ENCODE measurements around the gene OPA1. TPM values are rescaled to one million over a fixed set of nuclear protein-coding genes. Genes with fewer than 3 reads are reported as not detected.
A peak's percentile ranks its signal among the peaks of the same experiment; 100 is the strongest.

Gene OPA1
- total and polyA plus RNA-seq, 2 of the 13 experiments (the other 11 are each of a cell fraction or from before 2014, with no cell fraction given) = 26.7 to 78.5 TPM

- TF ChIP-seq THAP9 (CRISPR knock-in tag; IDR thresholded peaks at IDR 0.05; ENCODE audit: borderline replicate concordance) = peak; percentile 55; the same call in 1 of the 2 replicates
- no peak for TF ChIP-seq CAMTA2 (CRISPR knock-in tag; IDR thresholded peaks at IDR 0.05; ENCODE audit: borderline replicate concordance)
- TF ChIP-seq ZNF225 (CRISPR knock-in tag; IDR thresholded peaks at IDR 0.05) = no peak; the same call in 1 of the 2 replicates
- TF ChIP-seq ZBTB7B (CRISPR knock-in tag; IDR thresholded peaks at IDR 0.05) = peak; percentile 97
- TF ChIP-seq HMGA1 (CRISPR knock-in tag; conservative IDR thresholded peaks at IDR 0.05) = no peak
- peak; percentile 85; the same call in 1 of the 2 replicates for TF ChIP-seq ZNF224 (CRISPR knock-in tag; IDR thresholded peaks at IDR 0.05)
- TF ChIP-seq MAFK (conservative IDR thresholded peaks at IDR 0.05 in 1 of 2, IDR thresholded peaks at IDR 0.05 in 1 of 2; ENCODE audit: low read length in 2 of 2) = peak in 1 of 2 experiments; percentile 38; a peak in 1 of 4 replicates
- TF ChIP-seq CEBPG (CRISPR knock-in tag; IDR thresholded peaks at IDR 0.05) = peak; percentile 94
- TF ChIP-seq PREB (CRISPR knock-in tag; IDR thresholded peaks at IDR 0.05) = no peak
- peak; percentile 93 for TF ChIP-seq ZNF605 (CRISPR knock-in tag; IDR thresholded peaks at IDR 0.05)
- TF ChIP-seq HES4 (CRISPR knock-in tag; IDR thresholded peaks at IDR 0.05; ENCODE audit: borderline replicate concordance) = no peak
- no peak for TF ChIP-seq ZNF260 (CRISPR knock-in tag; IDR thresholded peaks at IDR 0.05; ENCODE audit: borderline replicate concordance, low read depth)
- peak; percentile 90 for TF ChIP-seq ZNF264 (CRISPR knock-in tag; IDR thresholded peaks at IDR 0.05)
- no peak for TF ChIP-seq ZNF549 (CRISPR knock-in tag; IDR thresholded peaks at IDR 0.05)
- TF ChIP-seq MBNL3 (CRISPR knock-in tag; conservative IDR thresholded peaks at IDR 0.05) = no peak
- no peak for TF ChIP-seq KLF13 (CRISPR knock-in tag; IDR thresholded peaks at IDR 0.05)
- TF ChIP-seq KMT2B (CRISPR knock-in tag; IDR thresholded peaks at IDR 0.05) = no peak; the same call in 1 of the 2 replicates
- no peak for TF ChIP-seq FOXO4 (CRISPR knock-in tag; conservative IDR thresholded peaks at IDR 0.05)
- no peak for TF ChIP-seq LBX2 (CRISPR knock-in tag; IDR thresholded peaks at IDR 0.05; ENCODE audit: borderline replicate concordance)
- no peak for TF ChIP-seq SMARCE1 (IDR thresholded peaks at IDR 0.05; ENCODE audit: borderline replicate concordance)
- TF ChIP-seq ZNF775 (CRISPR knock-in tag; IDR thresholded peaks at IDR 0.05; ENCODE audit: borderline replicate concordance) = no peak; the same call in 1 of the 2 replicates
- peak; percentile 96; the same call in 1 of the 2 replicates for TF ChIP-seq ZMAT3 (CRISPR knock-in tag; conservative IDR thresholded peaks at IDR 0.05)
- peak; percentile 89 for TF ChIP-seq POGK (CRISPR knock-in tag; conservative IDR thresholded peaks at IDR 0.05)
Observed at GRCh38 chr3:193711964-193712598, 119.1 kb downstream of the OPA1 start (continued).
